Breast epithelium (tissue), 3 donors: Measurements from ENCODE around the gene HYOU1.

Source experiments
- POLR2A ChIP-seq: fragments of 450-650 bp; IDR thresholded peaks from one replicate; pipeline ENCODE4 v1.6.1; 2016; ENCODE audit warnings: antibody characterized with exemption, mild to moderate bottlenecking, moderate library complexity
- POLR2AphosphoS5 ChIP-seq, 3 donors: sonication (generic); formaldehyde crosslinking; IDR thresholded peaks; one replicate each; pipeline ENCODE4 v1.6.1; 2017; ENCODE audit warnings: antibody characterized with exemption in 3 of 3
- TF ChIP-seq, protein P1 (sequence below), 3 donors: fragments of 450-650 bp; IDR thresholded peaks; one replicate each; pipeline ENCODE4 v1.5.1; 2016 to 2017; ENCODE audit warnings: antibody characterized with exemption in 3 of 3, mild to moderate bottlenecking in 3 of 3, moderate library complexity in 3 of 3

- no peak for TF ChIP-seq POLR2A
- TF ChIP-seq, protein P1, sequence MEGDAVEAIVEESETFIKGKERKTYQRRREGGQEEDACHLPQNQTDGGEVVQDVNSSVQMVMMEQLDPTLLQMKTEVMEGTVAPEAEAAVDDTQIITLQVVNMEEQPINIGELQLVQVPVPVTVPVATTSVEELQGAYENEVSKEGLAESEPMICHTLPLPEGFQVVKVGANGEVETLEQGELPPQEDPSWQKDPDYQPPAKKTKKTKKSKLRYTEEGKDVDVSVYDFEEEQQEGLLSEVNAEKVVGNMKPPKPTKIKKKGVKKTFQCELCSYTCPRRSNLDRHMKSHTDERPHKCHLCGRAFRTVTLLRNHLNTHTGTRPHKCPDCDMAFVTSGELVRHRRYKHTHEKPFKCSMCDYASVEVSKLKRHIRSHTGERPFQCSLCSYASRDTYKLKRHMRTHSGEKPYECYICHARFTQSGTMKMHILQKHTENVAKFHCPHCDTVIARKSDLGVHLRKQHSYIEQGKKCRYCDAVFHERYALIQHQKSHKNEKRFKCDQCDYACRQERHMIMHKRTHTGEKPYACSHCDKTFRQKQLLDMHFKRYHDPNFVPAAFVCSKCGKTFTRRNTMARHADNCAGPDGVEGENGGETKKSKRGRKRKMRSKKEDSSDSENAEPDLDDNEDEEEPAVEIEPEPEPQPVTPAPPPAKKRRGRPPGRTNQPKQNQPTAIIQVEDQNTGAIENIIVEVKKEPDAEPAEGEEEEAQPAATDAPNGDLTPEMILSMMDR (IDR thresholded peaks at IDR 0.05) = no peak
- TF ChIP-seq POLR2AphosphoS5 (IDR thresholded peaks at IDR 0.05) = no peak
These were observed 41.9 kb downstream of the HYOU1 start for GRCh38 chr11:119015054-119015611.
